HepG2 (cell line): ENCODE results near the gene EEF1AKMT1. TPM values are rescaled to one million over a fixed set of nuclear protein-coding genes. Genes with fewer than 3 reads are reported as not detected.

Experiments used
- AGO1 ChIP-seq: fragments of 200-400 bp; formaldehyde crosslinking; IDR thresholded peaks from 2 replicates; pipeline ENCODE4 v1.6.1; 2017; ENCODE audit warnings: mild to moderate bottlenecking, low read depth, low read length, moderate library complexity; ENCODE audit not compliant: poor library complexity, severe bottlenecking
- ARNT2 ChIP-seq: sonication (generic); formaldehyde crosslinking; IDR thresholded peaks from 2 replicates; pipeline ENCODE4 v1.8.0; 2022; ENCODE audit warnings: mild to moderate bottlenecking, low read depth, missing genetic modification reagents, moderate library complexity
- CC2D1A ChIP-seq: sonication (generic); formaldehyde crosslinking; IDR thresholded peaks from 2 replicates; pipeline ENCODE4 v1.8.1; 2023; ENCODE audit warnings: mild to moderate bottlenecking, missing genetic modification reagents
- CENPBD1 ChIP-seq: sonication (generic); formaldehyde crosslinking; IDR thresholded peaks from 2 replicates; pipeline ENCODE4 v1.8.0; 2022; ENCODE audit warnings: missing genetic modification reagents, low read depth, mild to moderate bottlenecking, borderline replicate concordance
- HHEX ChIP-seq: IDR thresholded peaks from 2 replicates; pipeline ENCODE4 v1.6.1; 2016; ENCODE audit warnings: control low read depth
- KLF9 ChIP-seq: IDR thresholded peaks from 2 replicates; pipeline ENCODE4 v1.6.1; 2016; ENCODE audit warnings: low read depth
- MAZ ChIP-seq, 2 experiments: sonication (generic) in 1 of 2; formaldehyde crosslinking in 1 of 2; IDR thresholded peaks; 2 replicates each; pipeline versions ENCODE4 v1.5.0 to v1.6.1; 2012 to 2020; ENCODE audit warnings: low read depth in 2 of 2, mild to moderate bottlenecking in 2 of 2, borderline replicate concordance in 1 of 2, improper control_type of control experiment in 1 of 2, low read length in 1 of 2, missing genetic modification reagents in 1 of 2, moderate library complexity in 1 of 2
- MEF2D ChIP-seq: sonication (generic); formaldehyde crosslinking; IDR thresholded peaks from 2 replicates; pipeline ENCODE4 v1.5.1; 2020; ENCODE audit warnings: mild to moderate bottlenecking, missing genetic modification reagents
- NFKBIZ ChIP-seq: IDR thresholded peaks from 2 replicates; pipeline ENCODE4 v1.6.1; 2018; ENCODE audit warnings: missing genetic modification reagents, missing compliant biosample characterization
- NONO ChIP-seq, 2 experiments: fragments of 450-650 bp in 1 of 2; sonication (generic) in 1 of 2; formaldehyde crosslinking in 1 of 2; IDR thresholded peaks in 1 of 2; conservative IDR thresholded peaks in 1 of 2; 2 replicates each; pipeline versions ENCODE4 v1.6.1 to v1.8.0; 2017 to 2022; ENCODE audit warnings: mild to moderate bottlenecking in 1 of 2, missing genetic modification reagents in 1 of 2, moderate library complexity in 1 of 2
- PTBP1 ChIP-seq: fragments of 200-400 bp; formaldehyde crosslinking; IDR thresholded peaks from 2 replicates; pipeline ENCODE4 v1.6.1; 2018; ENCODE audit warnings: low read length, low read depth; ENCODE audit not compliant: poor library complexity, severe bottlenecking
- RBFOX2 ChIP-seq: fragments of 200-400 bp; formaldehyde crosslinking; IDR thresholded peaks from 2 replicates; pipeline ENCODE4 v1.6.1; 2017; ENCODE audit warnings: low read depth, mild to moderate bottlenecking, low read length
- REL ChIP-seq: sonication (generic); formaldehyde crosslinking; conservative IDR thresholded peaks from 2 replicates; pipeline ENCODE4 v1.8.0; 2022; ENCODE audit warnings: mild to moderate bottlenecking, missing genetic modification reagents, moderate library complexity
- SMC3 ChIP-seq: IDR thresholded peaks from 2 replicates; pipeline ENCODE4 v1.6.1; 2011; ENCODE audit warnings: low read length, improper control_type of control experiment
- SPEN ChIP-seq: sonication (generic); formaldehyde crosslinking; IDR thresholded peaks from 2 replicates; pipeline ENCODE4 v1.5.1; 2020; ENCODE audit warnings: low read depth, mild to moderate bottlenecking, missing genetic modification reagents
- SRF ChIP-seq: IDR thresholded peaks from 2 replicates; pipeline ENCODE4 v1.6.1; 2011; ENCODE audit warnings: mild to moderate bottlenecking, low read depth, low read length, moderate library complexity
- THRA ChIP-seq: sonication (generic); formaldehyde crosslinking; IDR thresholded peaks from 2 replicates; pipeline ENCODE4 v1.4.0; 2020; ENCODE audit warnings: missing genetic modification reagents, borderline replicate concordance
- ZBTB10 ChIP-seq: sonication (generic); formaldehyde crosslinking; IDR thresholded peaks from 2 replicates; pipeline ENCODE4 v1.4.0; 2020; ENCODE audit warnings: missing genetic modification reagents, borderline replicate concordance
- ZBTB21 ChIP-seq: sonication (generic); formaldehyde crosslinking; IDR thresholded peaks from 2 replicates; pipeline ENCODE4 v1.4.0; 2020; ENCODE audit warnings: missing genetic modification reagents
- ZFY ChIP-seq: sonication (generic); formaldehyde crosslinking; IDR thresholded peaks from 2 replicates; pipeline ENCODE4 v1.4.0; 2020; ENCODE audit warnings: missing genetic modification reagents
- ZNF253 ChIP-seq: sonication (generic); formaldehyde crosslinking; IDR thresholded peaks from 2 replicates; pipeline ENCODE4 v1.8.0; 2022; ENCODE audit warnings: mild to moderate bottlenecking, missing genetic modification reagents, borderline replicate concordance
- ZNF510 ChIP-seq: sonication (generic); formaldehyde crosslinking; IDR thresholded peaks from 2 replicates; pipeline ENCODE4 v1.4.0; 2020; ENCODE audit warnings: low read depth, mild to moderate bottlenecking, missing genetic modification reagents
- ZNF713 ChIP-seq: sonication (generic); formaldehyde crosslinking; IDR thresholded peaks from 2 replicates; pipeline ENCODE4 v1.4.0; 2020; ENCODE audit warnings: mild to moderate bottlenecking, missing genetic modification reagents
- ZNF879 ChIP-seq: sonication (generic); formaldehyde crosslinking; IDR thresholded peaks from 2 replicates; pipeline ENCODE4 v1.8.1; 2023; ENCODE audit warnings: missing genetic modification reagents
- ZSCAN30 ChIP-seq: sonication (generic); formaldehyde crosslinking; IDR thresholded peaks from 2 replicates; pipeline ENCODE4 v1.5.0; 2020; ENCODE audit warnings: mild to moderate bottlenecking, missing genetic modification reagents
- polyA plus RNA-seq, 8 experiments: library from polyadenylated mRNA; depleted of rRNA in 3 of 8; stranded (reverse) in 7 of 8; unstranded in 1 of 8; fragments of >200 nt; fragmentation: Illumina TruSeq in 4 of 8; extraction: Trizol in 4 of 8; gene quantifications; 2 replicates each; pipeline versions ENCODE4 v1.2.1 to v1.2.3, GENCODE V29; 2011 to 2016; ENCODE audit warnings: low read depth in 4 of 8, missing spikeins in 1 of 8, mixed read lengths in 1 of 8; ENCODE audit not compliant: insufficient read depth in 1 of 8
- total RNA-seq, 5 experiments: library from RNA; depleted of rRNA; stranded (reverse); fragments of >200 nt; fragmentation: Illumina TruSeq; extraction: Trizol; gene quantifications; 2 replicates each; pipeline ENCODE4 v1.2.3, GENCODE V29; 2016; ENCODE audit warnings: low read depth in 1 of 5

Gene EEF1AKMT1
- total and polyA plus RNA-seq, 2 of the 13 experiments (the other 11 are each of a cell fraction or from before 2014, with no cell fraction given), result 6.0 to 16.1 TPM

GRCh38 chr13:20703780-20704458 is 69.8 kb downstream of the EEF1AKMT1 start (continued):
- no peak for TF ChIP-seq ZNF510 (CRISPR knock-in tag)
- TF ChIP-seq ZNF253 (CRISPR knock-in tag), result no peak
- TF ChIP-seq REL, result no peak
- peak; percentile 53 for TF ChIP-seq ZFY (CRISPR knock-in tag)
- no peak for TF ChIP-seq KLF9
- no peak for TF ChIP-seq ZSCAN30 (CRISPR knock-in tag)
- TF ChIP-seq MAZ (IDR thresholded peaks at IDR 0.05; ENCODE audit: borderline replicate concordance, low read depth, low read length), result 0 out of 2 replicates have a peak, but pooled peaks have one; percentile 54
- peak; percentile 61; the same call in 1 of the 2 replicates for TF ChIP-seq MAZ (CRISPR knock-in tag; IDR thresholded peaks at IDR 0.05; ENCODE audit: low read depth)
- TF ChIP-seq NONO (IDR thresholded peaks at IDR 0.05), result no peak
- TF ChIP-seq NONO (CRISPR knock-in tag; conservative IDR thresholded peaks at IDR 0.05), result no peak
- TF ChIP-seq SPEN (CRISPR knock-in tag), result peak; percentile 24; the same call in 1 of the 2 replicates
- TF ChIP-seq HHEX (CRISPR knock-in tag), result no peak
- TF ChIP-seq ZNF713 (CRISPR knock-in tag), result no peak
- TF ChIP-seq MEF2D (CRISPR knock-in tag), result no peak
- no peak for TF ChIP-seq PTBP1
- no peak for TF ChIP-seq ARNT2 (CRISPR knock-in tag)
- TF ChIP-seq ZNF879 (CRISPR knock-in tag), result no peak
- no peak for TF ChIP-seq AGO1
- no peak for TF ChIP-seq THRA (CRISPR knock-in tag)
- TF ChIP-seq SRF, result no peak
- no peak for TF ChIP-seq ZBTB10
- TF ChIP-seq CC2D1A (CRISPR knock-in tag), result no peak
- TF ChIP-seq CENPBD1, result no peak
- TF ChIP-seq RBFOX2, result 0 out of 2 replicates have a peak, but pooled peaks have one; percentile 54
- no peak for TF ChIP-seq SMC3
- TF ChIP-seq NFKBIZ (CRISPR knock-in tag), result no peak
- TF ChIP-seq ZBTB21, result no peak
